Measurements from ENCODE around the gene PCSK9.

The PCSK9 gene

DNA sequence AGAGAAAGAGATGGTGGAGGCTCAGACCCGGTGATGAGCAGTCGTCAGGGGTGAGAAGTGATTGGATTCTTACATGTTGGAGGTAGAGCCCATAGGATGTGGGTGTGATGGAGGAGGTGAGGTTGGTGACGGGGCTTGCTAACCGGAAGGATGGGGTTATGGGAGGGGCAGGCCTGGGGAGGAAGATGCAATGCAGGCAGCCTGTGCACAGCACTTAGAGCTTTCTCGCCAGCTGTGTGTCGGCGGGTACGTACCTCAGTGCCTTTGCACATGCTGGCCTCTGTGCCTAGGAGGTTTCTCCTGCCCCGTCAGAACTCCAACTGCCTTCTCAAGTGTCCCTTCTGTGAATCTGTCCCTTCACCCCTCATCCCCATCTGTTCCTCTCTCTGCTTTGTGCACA is 43.5 kb upstream of the PCSK9 start:
- TF ChIP-seq, protein P1, sequence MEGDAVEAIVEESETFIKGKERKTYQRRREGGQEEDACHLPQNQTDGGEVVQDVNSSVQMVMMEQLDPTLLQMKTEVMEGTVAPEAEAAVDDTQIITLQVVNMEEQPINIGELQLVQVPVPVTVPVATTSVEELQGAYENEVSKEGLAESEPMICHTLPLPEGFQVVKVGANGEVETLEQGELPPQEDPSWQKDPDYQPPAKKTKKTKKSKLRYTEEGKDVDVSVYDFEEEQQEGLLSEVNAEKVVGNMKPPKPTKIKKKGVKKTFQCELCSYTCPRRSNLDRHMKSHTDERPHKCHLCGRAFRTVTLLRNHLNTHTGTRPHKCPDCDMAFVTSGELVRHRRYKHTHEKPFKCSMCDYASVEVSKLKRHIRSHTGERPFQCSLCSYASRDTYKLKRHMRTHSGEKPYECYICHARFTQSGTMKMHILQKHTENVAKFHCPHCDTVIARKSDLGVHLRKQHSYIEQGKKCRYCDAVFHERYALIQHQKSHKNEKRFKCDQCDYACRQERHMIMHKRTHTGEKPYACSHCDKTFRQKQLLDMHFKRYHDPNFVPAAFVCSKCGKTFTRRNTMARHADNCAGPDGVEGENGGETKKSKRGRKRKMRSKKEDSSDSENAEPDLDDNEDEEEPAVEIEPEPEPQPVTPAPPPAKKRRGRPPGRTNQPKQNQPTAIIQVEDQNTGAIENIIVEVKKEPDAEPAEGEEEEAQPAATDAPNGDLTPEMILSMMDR (IDR thresholded peaks at IDR 0.05): no peak

DNA sequence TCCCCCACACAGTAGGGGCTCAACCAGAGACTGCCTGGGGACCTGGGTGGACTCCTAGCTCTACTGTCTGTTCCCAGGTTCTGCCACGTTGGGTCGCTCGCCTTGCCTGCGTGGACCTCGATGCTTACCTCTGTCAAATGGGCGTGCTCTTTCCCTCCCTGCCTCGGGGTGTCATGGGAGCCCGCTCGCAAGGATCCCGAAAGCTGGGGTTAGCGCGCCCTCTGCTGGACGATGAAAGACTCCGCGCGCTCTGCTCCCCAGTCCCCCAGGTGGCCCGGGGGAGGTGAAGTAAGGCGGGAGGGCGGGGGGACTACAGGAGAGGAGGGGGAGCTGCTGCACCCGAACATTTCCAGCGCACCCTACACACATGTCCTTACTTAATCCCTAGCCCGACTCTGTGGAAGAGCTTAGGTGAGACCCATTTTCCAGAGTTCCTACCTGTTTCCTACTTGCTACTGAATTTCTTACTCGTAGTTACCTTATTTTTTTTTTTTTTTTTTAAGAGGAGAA is 42.9 kb upstream of the PCSK9 start:
- TF ChIP-seq, protein P1 (IDR thresholded peaks at IDR 0.05): peak; percentile 89

DNA sequence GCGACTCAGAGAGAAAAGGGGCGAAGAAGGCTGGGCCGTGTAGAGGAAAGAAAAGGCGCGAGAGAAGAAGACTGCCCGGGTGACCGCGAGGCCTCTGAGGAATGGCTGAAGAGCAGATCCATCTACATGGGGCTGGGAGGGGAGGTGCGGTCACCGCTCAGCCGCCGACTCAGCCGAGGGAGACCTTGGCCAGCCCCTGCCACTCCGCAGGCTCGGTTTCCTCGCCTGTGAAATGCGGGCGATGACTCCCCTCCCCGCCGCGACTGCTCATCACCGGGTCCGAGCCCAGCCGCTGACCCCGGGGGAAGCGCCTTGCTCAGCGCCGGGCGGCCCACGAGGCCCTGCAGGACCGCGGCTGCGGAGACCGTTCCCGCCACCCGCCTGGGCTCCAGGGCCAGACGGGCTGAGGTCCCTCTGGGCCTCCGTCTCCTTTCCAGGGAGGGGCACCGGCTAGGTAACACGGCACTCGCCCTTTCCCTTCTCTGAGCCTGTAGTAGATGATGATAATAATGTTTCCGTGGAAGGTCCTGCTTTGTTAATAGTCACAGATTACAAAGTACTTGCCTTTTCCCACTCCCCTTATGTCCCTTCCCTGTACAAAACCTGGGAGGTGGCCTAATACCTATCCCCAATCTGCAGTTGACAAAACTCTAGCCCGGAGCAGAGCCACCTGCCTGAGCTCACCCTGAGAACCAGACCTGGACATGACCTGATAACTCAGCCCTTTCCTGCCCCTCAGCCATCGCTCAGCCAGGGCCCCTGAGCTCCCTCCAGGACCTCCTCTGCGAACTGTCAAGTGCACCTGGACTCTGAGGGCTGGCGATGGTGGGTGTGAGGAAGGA is 42.3 kb upstream of the PCSK9 start:
- TF ChIP-seq, protein P1 (IDR thresholded peaks at IDR 0.05): no peak

DNA sequence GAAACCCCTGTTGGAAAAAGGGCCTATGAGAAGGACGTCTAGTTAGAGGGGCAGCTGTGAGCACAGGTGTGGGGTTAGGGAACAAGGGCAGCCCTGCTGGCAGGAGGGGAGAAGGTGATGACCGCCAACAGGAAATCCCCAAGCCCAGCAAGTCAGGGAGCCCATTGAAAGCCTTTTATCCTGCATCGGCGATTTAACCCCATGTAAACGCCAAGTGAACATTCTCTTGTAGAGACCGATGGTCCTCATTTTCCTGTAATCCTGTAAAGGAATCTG is 41.7 kb upstream of the PCSK9 start:
- TF ChIP-seq, protein P1 (IDR thresholded peaks at IDR 0.05): no peak

DNA sequence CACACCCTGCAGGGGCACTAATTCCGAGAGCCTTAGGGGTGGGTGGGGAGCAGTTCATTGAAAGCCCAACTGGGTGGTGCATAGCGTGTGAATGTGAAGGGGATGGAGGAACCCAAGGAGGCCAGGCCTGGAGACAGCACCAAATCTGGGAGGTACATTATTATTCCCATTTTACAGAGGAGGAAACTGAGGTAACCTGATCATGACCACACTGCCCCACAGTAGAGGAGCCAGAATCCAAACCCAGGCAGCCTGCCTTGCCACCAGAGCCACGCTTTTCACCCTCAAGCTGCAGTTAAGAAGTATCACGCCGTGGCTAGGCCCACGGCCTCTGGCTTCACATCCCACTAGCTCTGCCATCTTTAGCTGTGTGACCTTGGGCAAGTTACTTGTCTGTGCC is 41.2 kb upstream of the PCSK9 start:
- TF ChIP-seq, protein P1 (IDR thresholded peaks at IDR 0.05): no peak

DNA sequence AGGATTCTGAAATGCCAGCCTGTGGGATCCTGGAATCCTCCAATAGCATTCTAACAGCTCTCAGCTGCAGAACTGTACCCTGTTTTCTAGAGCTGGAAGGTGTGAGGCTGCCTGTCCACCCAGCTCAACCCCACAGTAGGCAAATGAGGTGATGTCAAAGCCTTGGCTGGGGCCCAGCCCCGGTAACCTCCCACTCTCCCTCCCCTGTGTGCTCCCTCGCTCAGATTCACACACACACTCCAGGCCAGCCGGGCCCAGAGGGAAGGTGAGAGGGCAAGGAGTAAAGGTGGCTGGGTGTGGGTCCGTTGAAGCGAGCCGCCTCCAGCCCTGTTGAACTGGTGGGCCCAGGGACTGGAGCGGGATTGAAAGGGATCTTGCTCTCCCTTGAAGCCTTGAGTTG is 40.7 kb upstream of the PCSK9 start, which contains the start of gene BSND:
Gene BSND (plus strand): TSS at position 257 of the 400 bp plus-strand sequence. CDS start 254 bp downstream, outside the sequence.
- TF ChIP-seq, protein P1 (IDR thresholded peaks at IDR 0.05): no peak

DNA sequence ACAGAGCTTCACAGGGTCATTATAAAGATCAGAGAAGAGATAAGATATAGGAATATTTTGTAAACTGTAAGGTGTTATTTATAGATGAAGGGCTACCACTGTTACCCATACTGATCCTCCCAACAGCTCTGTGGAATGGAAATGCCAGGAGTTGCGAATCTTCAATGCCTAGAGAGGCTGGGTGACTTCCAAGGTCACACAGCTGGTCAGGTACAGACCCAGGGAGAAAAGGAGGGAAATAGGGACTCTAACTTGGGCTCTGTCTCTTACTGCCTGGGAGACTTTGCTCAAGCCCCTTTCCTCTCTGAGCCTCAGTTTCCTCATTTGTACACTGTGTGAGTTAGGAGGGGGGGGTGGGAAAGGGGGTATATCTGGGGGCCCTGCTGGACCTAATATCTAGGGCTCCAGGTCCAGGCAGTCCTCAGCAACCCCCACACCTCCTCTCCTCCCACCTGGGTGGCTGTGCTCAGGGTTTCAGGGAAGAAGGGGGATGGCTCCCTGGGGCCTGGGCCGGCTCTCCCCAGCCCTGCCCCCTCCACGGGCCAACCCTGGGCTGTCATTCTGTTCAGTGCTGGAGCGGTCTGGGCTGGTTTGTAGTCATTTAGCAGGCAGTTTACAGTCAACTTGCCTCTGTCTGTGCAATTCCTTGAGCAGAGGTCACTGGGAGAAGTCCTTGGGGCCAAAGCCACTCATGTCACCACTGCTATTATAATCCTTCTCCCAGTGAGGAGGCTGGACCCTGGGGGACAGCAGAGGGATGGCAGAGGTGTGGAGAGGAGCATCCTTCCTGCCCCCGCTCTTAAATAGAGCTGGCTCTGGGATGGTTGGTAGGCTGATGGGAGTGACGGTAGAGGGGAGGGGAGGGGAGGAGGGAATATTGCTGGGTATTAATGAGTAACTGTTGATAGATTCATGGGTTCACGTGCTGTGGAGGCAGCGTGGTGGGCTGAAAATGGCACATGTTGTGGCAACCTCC is 39.0 kb upstream of the PCSK9 start:
- TF ChIP-seq, protein P1 (IDR thresholded peaks at IDR 0.05): no peak
